ENCODE data around the gene FSTL5.

FSTL5 gene

DNA sequence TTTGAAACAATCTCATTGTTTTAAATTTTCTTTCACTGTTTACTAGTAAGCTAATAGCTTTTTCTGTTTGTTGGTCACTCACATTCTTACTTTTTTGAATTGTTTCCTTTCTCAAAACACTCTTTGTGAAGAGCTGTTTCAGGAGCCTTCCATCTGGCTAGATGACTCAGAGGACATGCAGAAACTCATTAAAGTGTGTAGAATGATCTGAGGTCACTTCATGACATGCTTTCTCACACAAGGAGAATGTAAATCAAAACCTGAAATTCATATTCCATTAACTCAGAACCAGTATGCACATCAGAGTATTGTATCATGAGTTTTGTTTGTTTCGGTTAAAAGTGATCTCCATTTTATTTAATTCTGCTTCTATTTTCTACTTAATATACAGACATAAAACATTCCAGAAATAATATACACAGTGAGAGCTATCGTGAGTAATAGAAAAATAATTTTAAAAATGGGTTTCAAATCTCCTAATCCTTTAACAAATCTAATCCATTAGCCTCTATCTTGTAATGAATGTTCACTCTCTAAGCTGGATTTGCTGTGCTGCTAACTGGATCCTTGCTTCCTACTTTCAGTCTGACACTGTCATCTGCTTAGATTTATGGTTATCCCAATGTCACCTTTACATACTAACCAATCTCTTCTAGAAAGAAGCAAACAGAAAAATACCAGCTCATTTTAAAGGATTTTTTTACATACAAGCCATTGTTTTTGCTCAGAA, 449.6 kb downstream of the FSTL5 start:
- DNase-seq (ENCODE audit: low read depth, low spot score): peak; percentile 71

DNA sequence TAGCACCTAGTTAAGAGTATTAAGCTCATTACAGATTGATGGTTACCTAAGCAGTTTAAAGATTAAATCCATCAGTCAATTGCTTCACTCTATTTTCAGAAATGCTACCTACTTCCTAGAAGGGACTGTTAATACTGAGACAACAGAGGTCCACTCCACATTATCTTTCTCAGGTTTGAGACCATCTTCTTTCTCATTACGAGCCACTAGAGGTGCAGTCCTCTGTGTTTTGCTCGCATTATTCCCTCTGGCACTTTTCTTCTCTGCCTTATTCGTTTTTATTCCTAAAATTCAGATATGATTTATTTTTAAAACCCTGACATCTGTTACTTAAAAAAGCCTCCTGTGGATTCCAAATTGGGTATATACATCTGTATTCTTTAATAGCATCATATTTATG, 459.1 kb downstream of the FSTL5 start:
- no peak for DNase-seq (ENCODE audit: low read depth, low spot score)

DNA sequence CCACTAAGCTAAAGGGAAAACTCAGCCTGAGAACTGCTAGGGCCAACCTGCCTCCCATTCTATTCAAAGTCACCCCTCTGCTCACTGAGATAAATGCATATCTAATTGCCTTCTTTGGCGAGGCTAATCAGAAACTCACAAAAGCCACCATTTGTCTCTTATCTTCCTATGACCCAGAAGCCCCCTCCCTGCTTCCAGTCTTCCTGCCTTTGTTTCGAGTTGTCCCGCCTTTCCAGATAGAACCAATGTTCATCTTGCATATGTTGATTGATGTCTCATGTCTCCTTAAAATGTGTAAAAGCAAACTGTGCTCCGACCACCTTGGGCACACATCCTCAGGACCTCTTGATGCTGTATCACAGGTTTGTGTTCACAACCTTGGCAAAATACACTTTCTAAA, 459.8 kb downstream of the FSTL5 start:
- no peak for DNase-seq (ENCODE audit: low read depth, low spot score)

DNA sequence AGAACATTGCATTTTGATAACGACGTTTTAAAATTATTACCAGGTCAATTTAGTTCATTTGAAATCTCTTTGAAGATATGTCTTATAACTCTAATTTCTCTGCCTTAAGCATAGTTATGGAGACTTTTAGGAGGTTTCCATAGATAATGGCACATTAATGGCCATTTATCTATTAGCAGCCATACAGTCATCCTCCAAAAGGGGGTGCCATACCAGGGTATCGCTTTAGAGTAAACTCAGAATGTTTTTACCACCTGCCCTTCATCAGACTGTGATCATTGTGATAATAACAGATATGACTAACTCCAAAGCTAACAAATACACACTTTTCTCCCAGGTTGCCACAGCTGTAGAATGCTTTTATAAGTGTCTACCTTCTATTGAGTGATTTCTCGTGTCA, 461.5 kb downstream of the FSTL5 start:
- DNase-seq (ENCODE audit: low read depth, low spot score): no peak

DNA sequence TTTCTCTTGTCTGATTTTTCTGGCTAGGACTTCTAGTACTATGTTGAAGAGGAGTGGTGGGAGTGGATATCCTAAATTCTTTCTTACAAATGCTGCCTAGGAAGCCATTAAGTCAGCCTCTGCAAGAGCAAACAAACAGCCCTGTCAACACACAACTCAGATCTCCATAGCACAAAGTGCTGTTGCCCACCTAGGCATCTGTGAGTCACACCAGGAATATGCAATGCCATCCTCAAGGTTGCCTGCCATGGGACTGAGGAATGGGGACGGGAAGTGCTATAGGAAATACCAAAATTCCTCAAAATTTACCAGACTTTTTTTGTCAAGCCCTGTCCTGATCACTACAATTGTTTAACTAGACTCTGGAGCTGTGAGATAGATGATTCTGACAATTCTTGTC, 466.9 kb downstream of the FSTL5 start:
- peak; percentile 63 for DNase-seq (ENCODE audit: low read depth, low spot score)

DNA sequence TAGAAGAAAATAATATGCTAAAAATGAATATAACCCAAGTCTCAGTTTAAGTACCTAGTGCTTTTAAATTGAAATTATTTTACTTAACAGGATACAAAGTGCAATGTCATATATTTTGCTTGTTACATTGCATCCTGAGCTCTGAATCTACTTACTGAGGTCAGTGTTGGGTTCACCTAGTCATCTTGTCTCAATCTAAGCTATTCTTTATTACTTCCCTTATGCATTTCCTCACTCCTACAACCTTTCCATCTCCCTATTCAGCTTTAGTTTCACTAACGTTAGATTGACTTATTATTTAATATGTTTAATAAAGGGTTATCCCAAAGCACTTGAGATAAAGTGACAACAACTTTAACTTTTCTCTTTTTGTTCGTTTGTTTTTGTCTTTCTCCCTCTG, 483.7 kb downstream of the FSTL5 start:
- DNase-seq (ENCODE audit: low read depth, low spot score): no peak

DNA sequence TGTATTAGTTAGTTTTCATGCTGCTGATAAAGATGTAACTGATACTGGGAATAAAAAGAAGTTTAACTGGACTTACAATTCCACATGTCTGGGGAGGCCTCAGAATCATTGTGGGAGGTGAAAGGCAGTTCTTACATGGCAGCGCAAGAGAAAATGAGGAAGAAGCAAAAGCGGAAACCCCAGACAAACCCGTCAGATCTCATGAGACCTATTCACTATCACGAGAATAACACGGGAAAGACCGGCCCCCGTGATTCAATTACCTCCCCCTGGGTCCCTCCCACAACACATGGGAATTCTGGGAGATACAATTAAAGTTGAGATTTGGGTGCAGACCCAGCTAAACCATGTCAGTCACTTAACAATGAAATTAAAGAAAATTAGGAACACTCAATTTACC, 499.1 kb downstream of the FSTL5 start:
- no peak for DNase-seq (ENCODE audit: low read depth, low spot score)

DNA sequence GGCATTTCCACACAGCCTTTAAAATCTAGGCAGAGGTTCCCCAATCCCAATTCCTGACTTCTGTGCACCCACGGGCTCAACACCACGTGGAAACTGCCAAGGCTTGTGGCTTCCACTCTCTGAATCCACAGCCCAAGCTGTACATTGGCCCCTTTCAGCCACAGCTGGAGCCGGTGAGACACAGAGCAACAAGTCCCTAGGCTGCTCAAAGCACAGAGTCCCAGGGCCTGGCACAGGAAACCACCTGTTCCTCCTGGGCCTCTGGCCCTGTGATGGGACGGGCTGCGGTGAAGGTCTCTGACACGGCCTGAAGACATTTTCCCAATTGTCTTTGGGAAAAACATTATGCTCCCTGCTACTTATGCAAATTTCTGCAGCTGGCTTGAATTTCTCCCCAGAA, 500.0 kb downstream of the FSTL5 start:
- DNase-seq (ENCODE audit: low read depth, low spot score): no peak

DNA sequence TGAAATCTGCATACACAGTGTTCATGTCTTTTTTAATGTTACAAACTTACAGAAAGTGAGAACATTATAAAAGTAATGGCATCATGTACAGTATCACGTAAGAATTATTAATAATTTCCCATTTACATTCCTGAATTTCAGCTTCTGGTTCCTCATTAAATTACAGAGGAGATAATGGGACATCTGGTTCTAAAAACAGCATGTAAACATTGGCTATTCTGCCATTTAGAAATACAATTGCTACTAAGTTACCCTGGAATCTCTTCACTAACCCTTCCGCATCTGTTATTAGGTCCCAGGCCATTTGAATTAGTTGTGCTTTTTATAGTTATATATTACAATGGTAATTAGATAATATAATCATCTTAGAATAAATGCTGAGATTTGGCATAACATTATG, 505.1 kb downstream of the FSTL5 start:
- no peak for DNase-seq (ENCODE audit: low read depth, low spot score)

DNA sequence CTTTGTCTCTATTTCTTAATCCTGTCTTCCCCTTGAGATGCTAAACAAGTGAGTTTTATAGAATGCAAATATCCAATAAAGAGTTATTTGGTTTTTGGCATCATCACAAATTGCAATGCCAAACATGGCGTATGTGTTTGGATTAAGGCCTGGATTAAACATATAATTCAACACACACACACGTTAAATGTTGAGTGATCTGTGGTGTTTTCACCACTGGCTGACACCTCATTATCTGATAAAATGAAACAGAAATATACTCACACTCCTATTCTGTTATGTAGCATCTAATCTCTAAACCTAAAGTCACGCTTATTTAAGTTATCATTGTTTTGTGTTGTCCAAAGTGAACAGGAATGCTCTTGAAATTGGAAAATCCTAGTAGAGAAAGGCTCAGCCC, 506.2 kb downstream of the FSTL5 start:
- no peak for DNase-seq (ENCODE audit: low read depth, low spot score)

DNA sequence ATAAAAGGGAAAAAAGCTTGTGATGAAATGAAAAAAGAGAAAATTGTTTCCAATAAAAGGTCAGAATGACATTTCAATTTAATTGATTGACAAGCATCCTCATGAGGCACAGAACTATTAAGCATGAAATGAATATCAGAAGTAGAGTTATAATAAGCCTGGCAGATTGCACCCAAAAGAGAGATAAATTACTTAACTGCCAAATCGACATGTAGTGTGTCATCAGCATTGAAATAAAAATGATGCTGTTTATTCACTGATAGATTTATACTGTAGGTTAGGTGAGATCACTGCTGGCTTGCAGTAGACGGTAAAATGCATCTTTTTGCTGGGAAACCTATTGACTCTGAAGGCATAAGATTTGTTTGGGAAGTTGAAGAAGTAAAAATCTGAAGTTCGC, 507.2 kb downstream of the FSTL5 start:
- DNase-seq (ENCODE audit: low read depth, low spot score): no peak

DNA sequence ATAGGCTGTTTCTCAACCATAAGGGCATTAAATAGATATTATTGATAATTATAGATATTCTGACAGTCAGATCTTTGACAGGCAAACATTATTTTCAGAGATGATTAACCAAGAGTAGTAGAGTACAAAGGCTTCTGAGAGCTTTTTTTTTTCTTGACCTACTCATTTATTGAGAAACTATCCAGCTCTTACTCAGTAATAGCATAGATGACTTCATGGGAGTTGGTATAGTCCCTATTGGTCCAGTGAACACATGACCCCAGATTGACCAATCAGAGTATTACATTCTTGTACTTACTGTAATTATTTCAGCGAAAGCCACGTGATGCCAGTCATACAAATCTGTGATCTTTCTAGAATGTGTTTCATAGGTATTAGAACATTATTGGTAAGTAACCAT, 508.7 kb downstream of the FSTL5 start:
- no peak for DNase-seq (ENCODE audit: low read depth, low spot score)

DNA sequence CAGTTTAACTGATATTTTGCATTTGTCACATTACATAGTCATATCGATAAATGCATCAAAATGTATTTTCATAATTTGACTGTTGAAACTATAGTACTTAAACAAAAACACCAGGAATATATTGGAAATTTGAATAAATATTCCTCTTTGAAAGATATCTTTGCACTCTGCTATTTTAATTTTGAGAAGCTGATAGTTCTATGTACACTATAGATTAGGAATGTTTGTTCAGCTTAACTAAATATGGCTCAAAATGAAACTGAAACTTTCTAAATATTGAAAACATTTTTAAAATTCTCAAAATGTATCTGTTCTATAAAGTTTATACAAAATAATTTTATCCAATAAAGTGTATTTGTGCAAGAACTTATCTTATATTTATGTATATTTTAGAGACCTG, 510.1 kb downstream of the FSTL5 start:
- DNase-seq (ENCODE audit: low read depth, low spot score): no peak

DNA sequence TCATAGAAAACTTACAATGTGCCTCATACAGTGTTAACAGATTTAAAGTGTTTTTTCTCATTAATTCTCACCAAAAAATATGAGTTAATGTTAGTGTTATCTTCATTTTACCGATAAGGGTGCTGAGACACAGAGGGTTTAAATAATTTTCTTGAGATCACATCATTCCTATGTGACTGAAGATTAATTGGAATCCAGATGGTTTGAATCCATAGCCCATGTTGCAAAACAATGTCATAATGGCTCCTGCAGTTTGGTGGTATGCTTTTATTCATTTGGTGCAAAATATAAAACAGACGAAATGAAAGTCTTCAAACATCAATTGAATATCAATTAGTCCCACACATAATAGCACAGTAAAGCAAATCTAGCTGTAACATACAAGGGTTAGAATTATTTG, 512.2 kb downstream of the FSTL5 start:
- DNase-seq (ENCODE audit: low read depth, low spot score): no peak

DNA sequence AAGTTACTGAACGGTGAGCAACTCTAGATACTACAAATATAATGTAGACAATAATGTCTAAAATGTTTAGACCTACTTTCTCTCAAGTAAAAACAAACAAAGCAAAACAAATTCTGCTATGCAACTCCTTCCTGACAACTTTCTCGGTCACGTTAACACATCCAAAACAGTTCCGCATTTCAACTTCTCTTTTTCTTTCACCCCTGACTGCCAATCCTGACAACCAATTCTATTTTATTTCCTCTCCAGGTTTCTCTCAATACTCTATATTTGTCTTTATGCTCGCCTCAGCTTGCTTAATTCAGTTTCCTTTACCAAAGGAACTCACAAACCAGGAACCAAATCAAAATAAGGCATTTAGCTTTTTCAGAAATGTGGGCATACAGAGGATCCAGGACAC, 513.0 kb downstream of the FSTL5 start:
- no peak for DNase-seq (ENCODE audit: low read depth, low spot score)

DNA sequence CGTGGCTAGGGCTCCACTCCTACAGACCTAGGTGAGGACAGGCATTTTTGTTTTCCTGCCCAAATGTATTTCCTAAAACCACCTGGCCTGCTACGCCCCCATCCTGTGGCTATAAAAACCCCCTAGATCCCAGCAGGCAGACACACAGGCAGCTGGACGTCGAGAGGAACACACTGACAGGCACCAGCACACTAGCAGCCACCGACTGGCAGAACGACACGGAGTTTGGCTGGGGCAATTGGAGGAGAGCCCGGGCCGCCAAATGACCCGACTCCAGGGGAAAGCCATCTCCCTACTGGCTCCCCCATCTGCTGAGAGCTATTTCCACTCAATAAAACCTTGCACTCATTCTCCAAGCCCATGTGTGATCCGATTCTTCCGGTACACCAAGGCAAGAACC, 516.0 kb downstream of the FSTL5 start:
- DNase-seq (ENCODE audit: low read depth, low spot score): no peak

DNA sequence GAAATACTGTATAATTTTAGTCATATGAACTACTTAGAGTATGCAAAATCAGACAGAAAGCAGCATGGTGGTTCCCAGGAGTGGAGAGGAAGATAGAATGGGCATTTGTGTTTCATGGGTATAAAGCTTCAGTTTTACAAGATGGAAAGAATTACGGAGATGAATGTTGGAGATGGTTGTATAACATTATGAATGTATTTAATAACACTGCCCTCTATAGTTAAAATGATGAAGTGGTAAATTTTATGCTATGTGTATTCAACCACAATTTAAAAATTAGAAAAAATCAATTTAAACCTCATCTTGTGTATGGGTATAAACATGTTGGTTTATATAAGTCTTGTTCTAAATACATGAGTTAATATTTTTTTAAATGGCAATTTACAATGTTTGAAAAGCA, 521.1 kb downstream of the FSTL5 start:
- no peak for DNase-seq (ENCODE audit: low read depth, low spot score)

DNA sequence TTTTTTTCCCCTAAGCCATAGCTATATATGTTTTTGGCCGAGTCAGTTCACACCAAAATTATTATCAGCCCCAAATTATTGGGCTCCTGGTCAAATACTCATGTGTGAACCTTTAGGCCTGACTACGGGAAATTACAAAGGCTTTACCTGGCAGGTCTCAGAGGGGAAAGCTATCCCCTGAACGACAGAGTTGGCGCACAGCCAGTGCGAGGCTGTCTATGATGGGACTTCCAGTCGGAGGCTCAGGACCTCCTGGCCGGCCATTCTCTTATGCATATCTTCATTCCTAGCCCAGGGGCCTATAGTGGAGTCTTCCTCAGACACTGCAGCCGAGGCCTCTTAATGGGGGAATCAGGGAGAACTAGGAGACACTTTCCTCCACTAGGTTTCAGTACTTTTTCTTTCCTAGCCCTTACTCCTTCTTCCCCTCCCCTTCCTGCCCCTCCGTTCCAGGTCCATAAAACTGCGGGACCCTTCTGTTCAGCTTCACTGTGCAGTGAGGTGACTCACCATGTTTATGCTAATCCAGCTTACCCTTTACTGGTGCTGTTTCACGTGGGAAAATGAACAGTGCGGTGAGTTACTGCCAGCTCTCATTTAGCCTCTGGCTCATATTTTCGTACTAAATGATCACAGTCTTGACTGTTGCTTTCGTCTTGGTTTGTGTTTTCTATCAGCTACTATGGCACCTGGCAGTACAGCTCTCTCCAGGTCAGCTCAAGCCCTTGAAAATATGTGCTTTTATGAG, 533.9 kb downstream of the FSTL5 start:
- peak; percentile 83 for DNase-seq (ENCODE audit: low read depth, low spot score)

DNA sequence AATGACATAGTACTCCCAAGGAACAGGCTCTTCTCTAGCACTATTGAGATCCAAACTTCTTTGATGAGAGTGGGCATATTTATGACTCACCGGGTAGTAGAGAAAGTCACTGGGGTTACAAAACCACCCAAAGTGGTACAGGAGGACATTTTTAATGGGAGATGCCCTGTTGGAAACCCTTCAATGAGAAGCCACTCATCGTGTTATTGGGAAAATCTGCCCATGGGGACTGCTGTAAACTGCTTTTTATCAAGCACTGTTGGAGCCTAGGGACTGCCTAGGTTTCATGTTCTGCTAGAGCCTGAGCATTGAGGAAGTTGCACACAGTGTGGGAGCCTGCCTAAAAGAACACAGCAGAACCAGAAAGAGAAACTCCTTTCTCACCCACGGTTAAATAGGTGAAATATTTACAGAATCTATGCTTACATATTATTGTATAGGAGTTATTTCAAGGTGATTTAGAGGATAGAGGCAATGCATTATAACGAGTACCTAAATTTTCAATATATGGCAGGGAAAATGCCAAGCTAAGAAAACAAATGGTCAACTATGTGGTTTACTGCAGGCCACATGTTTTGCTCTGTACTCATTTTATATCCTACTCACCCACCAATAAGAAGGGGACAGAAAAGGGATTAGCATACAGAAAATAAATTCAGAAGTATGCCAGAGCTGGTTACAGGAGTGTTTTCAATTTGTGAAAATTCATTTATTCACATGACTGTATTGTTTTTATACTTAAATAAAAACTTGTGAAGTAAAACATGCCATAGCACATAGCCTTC, 559.1 kb downstream of the FSTL5 start:
- DNase-seq (ENCODE audit: low read depth, low spot score): no peak

DNA sequence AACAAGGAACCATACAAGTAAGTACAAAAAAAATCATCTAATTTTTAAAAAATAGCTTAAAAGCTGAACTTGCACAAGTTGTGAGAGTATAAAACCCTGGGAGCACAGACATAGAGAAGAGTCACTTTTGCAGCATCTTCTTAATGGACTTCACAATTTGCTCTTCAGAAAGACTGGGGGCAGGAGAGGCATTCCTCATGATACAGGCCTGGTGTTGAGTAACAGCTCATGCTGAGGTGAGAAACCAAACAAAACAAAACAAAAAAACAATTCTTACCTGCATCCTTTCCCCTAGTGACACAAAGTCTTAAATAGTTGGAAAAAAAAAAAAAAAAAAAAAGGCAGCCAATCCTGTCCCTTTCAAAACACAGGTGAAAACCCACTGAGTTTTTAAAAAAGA, 562.8 kb downstream of the FSTL5 start:
- DNase-seq (ENCODE audit: low read depth, low spot score): no peak

DNA sequence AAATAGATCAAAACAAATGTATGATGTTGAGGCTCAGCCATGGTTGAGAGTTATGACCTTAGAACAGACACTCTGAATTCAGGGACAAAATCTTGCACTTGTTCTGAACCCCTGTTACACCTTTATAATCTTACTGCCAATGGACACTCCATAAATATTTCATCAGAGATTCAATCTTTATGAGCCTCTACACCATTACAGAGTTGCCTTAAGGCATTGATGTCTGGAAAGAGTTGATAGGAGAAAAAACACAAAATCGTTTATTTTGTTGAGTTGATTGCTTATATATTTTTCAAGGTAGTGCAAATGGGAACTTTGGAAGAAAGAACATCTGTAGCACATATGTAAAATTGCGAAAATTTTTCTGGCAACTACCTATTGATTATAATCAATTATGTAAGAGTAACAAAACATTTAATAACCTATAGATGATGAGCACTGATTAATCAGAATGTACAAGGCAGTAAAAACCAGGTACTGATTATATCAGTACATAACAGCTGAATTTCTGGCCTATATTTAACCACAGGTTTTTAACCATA, 568.5 kb downstream of the FSTL5 start:
- DNase-seq (ENCODE audit: low read depth, low spot score): no peak

DNA sequence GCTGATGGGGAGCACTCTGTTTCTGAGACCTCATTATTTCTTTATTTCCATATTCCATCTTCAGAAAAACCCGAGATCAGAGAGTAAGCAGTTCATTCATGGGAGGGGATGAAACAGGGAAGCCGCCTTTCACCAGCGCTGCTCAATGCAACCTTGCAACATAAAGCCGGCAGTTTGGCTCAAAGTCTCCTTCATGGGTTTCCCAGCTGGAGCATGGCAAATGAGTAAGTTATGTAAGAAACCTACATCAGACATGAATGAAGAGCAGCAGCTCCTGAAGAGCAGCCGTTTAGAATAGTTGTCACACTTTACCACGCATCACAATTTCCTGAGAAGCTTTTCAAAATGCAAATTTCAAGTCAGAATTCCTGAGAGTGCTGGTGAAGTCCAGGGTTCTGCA, 578.8 kb downstream of the FSTL5 start:
- DNase-seq (ENCODE audit: low read depth, low spot score): no peak
